Right lobe of liver (tissue), 4 donors: Measurements from ENCODE around the gene ANKRD16.

Experiments
- CTCF ChIP-seq, 4 donors: fragments of 200-600 bp in 3 of 4; fragments of 450-650 bp in 1 of 4; IDR thresholded peaks; one replicate each; pipeline versions ENCODE4 v1.5.1 to v1.8.0; 2016 to 2022; ENCODE audit warnings: antibody characterized with exemption in 4 of 4, mild to moderate bottlenecking in 2 of 4
- POLR2A ChIP-seq: fragments of 450-650 bp; IDR thresholded peaks from one replicate; pipeline ENCODE4 v1.6.1; 2017; ENCODE audit warnings: antibody characterized with exemption, mild to moderate bottlenecking
- donor health status: DM: no; HTN: no; CAD: no.
- donor health status: DM: no; HTN: no; CAD: no.
- donor health status: DM: no; HTN: yes; CAD: no.

GRCh38 chr10:5937016-5937415, 47.3 kb upstream of the ANKRD16 start:
- TF ChIP-seq CTCF (IDR thresholded peaks at IDR 0.05) (no peak), POLR2A (no peak)
